Spleen (tissue), 7 donors: ENCODE results near the gene LRCH1.

Experiments used
- CTCF ChIP-seq, 11 experiments: fragments of 200-600 bp in 7 of 11; fragments of 450-650 bp in 4 of 11; sonication (generic) in 4 of 11; IDR thresholded peaks in 8 of 11; conservative IDR thresholded peaks in 3 of 11; 1 replicate in 7 of 11; 2 replicates in 4 of 11; pipeline versions ENCODE4 v1.4.0 to v1.8.0; 2016 to 2021; ENCODE audit warnings: antibody characterized with exemption in 11 of 11, inconsistent platforms in 4 of 11, mild to moderate bottlenecking in 1 of 11
- POLR2A ChIP-seq, 3 donors: fragments of 450-650 bp; IDR thresholded peaks; one replicate each; pipeline ENCODE4 v1.5.1; 2017; ENCODE audit warnings: antibody characterized with exemption in 3 of 3, mild to moderate bottlenecking in 1 of 3
- POLR2AphosphoS5 ChIP-seq, 3 donors: sonication (generic); formaldehyde crosslinking; IDR thresholded peaks; one replicate each; pipeline ENCODE4 v1.5.1; 2017; ENCODE audit warnings: antibody characterized with exemption in 3 of 3
- donor health status: DM: no; HTN: no; CAD: no; lungs with moderate emphysema.
- donor health status: DM: no; HTN: no; CAD: no.
- donor health status: DM: no; HTN: no; CAD: no.

- TF ChIP-seq CTCF (IDR thresholded peaks at IDR 0.05 in 8 of 11, conservative IDR thresholded peaks at IDR 0.05 in 3 of 11), result no peak
- no peak for TF ChIP-seq POLR2AphosphoS5 (IDR thresholded peaks at IDR 0.05)
- TF ChIP-seq POLR2A (IDR thresholded peaks at IDR 0.05), result no peak
These were observed 204.7 kb downstream of the LRCH1 start for GRCh38 chr13:46757640-46758039.
